ENCODE data around the gene CLCA1. TPM values are rescaled to one million over a fixed set of nuclear protein-coding genes. Genes with fewer than 3 reads are reported as not detected.

The CLCA1 gene
- total and polyA plus RNA-seq, 2 experiments from 2014 or later, result 2.0 to 42.9 TPM

GRCh38 chr1:86541859-86542258 lies 73.1 kb downstream of the CLCA1 start:
- no peak overlapping the region for H3K27ac ChIP-seq
- 98% methylated on average over 2 of the region's 2 CpGs for WGBS (ENCODE audit: low lambda C conversion rate, missing lambda C conversion rate)

GRCh38 chr1:86542631-86543030 lies 73.9 kb downstream of the CLCA1 start:
- no peak overlapping the region for H3K27ac ChIP-seq
- no peak for DNase-seq (ENCODE audit: low spot score)
- no peaks in the 10 kb centered on the region for H4K20me1 ChIP-seq (ENCODE audit: insufficient read depth, poor library complexity, severe bottlenecking)
- no peaks in the 10 kb centered on the region for H3K36me3 ChIP-seq (replicated peaks; ENCODE audit: insufficient read depth, low read depth)
- H3K9me2 ChIP-seq (replicated peaks; ENCODE audit: insufficient read depth), result no peaks in the 10 kb centered on the region
- H3K4me1 ChIP-seq (ENCODE audit: insufficient read depth), result no peaks in the 10 kb centered on the region
- H3K9me3 ChIP-seq (ENCODE audit: low read depth), result no peaks in the 10 kb centered on the region
- no peak overlapping the region for H3K4me2 ChIP-seq
- H2AFZ ChIP-seq, result no peak overlapping the region
- TF ChIP-seq, protein P1, sequence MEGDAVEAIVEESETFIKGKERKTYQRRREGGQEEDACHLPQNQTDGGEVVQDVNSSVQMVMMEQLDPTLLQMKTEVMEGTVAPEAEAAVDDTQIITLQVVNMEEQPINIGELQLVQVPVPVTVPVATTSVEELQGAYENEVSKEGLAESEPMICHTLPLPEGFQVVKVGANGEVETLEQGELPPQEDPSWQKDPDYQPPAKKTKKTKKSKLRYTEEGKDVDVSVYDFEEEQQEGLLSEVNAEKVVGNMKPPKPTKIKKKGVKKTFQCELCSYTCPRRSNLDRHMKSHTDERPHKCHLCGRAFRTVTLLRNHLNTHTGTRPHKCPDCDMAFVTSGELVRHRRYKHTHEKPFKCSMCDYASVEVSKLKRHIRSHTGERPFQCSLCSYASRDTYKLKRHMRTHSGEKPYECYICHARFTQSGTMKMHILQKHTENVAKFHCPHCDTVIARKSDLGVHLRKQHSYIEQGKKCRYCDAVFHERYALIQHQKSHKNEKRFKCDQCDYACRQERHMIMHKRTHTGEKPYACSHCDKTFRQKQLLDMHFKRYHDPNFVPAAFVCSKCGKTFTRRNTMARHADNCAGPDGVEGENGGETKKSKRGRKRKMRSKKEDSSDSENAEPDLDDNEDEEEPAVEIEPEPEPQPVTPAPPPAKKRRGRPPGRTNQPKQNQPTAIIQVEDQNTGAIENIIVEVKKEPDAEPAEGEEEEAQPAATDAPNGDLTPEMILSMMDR (IDR thresholded peaks at IDR 0.05; ENCODE audit: poor library complexity), result no peak
- TF ChIP-seq EZH2 (IDR thresholded peaks at IDR 0.05; ENCODE audit: borderline replicate concordance), result no peak
- no peak for TF ChIP-seq EZH2phosphoT487 (IDR thresholded peaks at IDR 0.05; ENCODE audit: low read depth, severe bottlenecking, unreplicated experiment)
- H3K4me3 ChIP-seq, result no peak overlapping the region
- H3K27me3 ChIP-seq, result no peaks in the 10 kb centered on the region
- H3K79me2 ChIP-seq, result no peaks in the 10 kb centered on the region

More at GRCh38 chr1:86541859-86542258, 73.1 kb downstream of the CLCA1 start:
- no peaks in the 10 kb centered on the region for H4K20me1 ChIP-seq (ENCODE audit: insufficient read depth, poor library complexity, severe bottlenecking)
- H3K79me2 ChIP-seq, result no peaks in the 10 kb centered on the region
- H3K4me2 ChIP-seq, result no peak overlapping the region
- H3K9me2 ChIP-seq (replicated peaks; ENCODE audit: insufficient read depth), result no peaks in the 10 kb centered on the region
- H3K4me3 ChIP-seq, result no peak overlapping the region
- no peaks in the 10 kb centered on the region for H3K4me1 ChIP-seq (ENCODE audit: insufficient read depth)
- no peaks in the 10 kb centered on the region for H3K27me3 ChIP-seq
- TF ChIP-seq EZH2phosphoT487 (IDR thresholded peaks at IDR 0.05; ENCODE audit: low read depth, severe bottlenecking, unreplicated experiment), result no peak
- TF ChIP-seq EZH2 (IDR thresholded peaks at IDR 0.05; ENCODE audit: borderline replicate concordance), result no peak
- TF ChIP-seq, protein P1 (IDR thresholded peaks at IDR 0.05; ENCODE audit: poor library complexity), result no peak
- no peaks in the 10 kb centered on the region for H3K9me3 ChIP-seq (ENCODE audit: low read depth)
- DNase-seq (ENCODE audit: low spot score), result no peak
- H3K36me3 ChIP-seq (replicated peaks; ENCODE audit: insufficient read depth, low read depth), result no peaks in the 10 kb centered on the region
- no peak overlapping the region for H2AFZ ChIP-seq

- Histone ChIP-seq H3K9me3 (ENCODE audit: low read depth) (no peaks in the 10 kb centered on the region), H3K4me1 (ENCODE audit: insufficient read depth) (no peaks in the 10 kb centered on the region), H2AFZ (no peak within 1 kb of the TSS), H3K9me2 (replicated peaks; ENCODE audit: insufficient read depth) (no peaks in the 10 kb centered on the region), H3K27ac (no peak within 1 kb of the TSS), H3K4me3 (no peak within 1 kb of the TSS), H3K36me3 (replicated peaks; ENCODE audit: insufficient read depth, low read depth) (no peaks in the 10 kb centered on the region), H3K27me3 (no peaks in the 10 kb centered on the region), H3K79me2 (no peaks in the 10 kb centered on the region), H4K20me1 (ENCODE audit: insufficient read depth, poor library complexity, severe bottlenecking) (no peaks in the 10 kb centered on the region), H3K4me2 (no peak within 1 kb of the TSS)
- no peak for DNase-seq (ENCODE audit: low spot score)
- 72% methylated on average over 2 of the region's 2 CpGs for WGBS (ENCODE audit: low lambda C conversion rate, missing lambda C conversion rate)
- TF ChIP-seq, protein P1 (IDR thresholded peaks at IDR 0.05; ENCODE audit: poor library complexity), result no peak
- TF ChIP-seq EZH2 (IDR thresholded peaks at IDR 0.05; ENCODE audit: borderline replicate concordance), result no peak
- TF ChIP-seq EZH2phosphoT487 (IDR thresholded peaks at IDR 0.05; ENCODE audit: low read depth, severe bottlenecking, unreplicated experiment), result no peak
Measured at GRCh38 chr1:86546787-86547221, 78.1 kb downstream of the CLCA1 start, which contains the start of gene CLCA4. Gene CLCA4 (plus strand): TSS chr1:86547078. CDS start chr1:86547120, 42 bp downstream.

DNA sequence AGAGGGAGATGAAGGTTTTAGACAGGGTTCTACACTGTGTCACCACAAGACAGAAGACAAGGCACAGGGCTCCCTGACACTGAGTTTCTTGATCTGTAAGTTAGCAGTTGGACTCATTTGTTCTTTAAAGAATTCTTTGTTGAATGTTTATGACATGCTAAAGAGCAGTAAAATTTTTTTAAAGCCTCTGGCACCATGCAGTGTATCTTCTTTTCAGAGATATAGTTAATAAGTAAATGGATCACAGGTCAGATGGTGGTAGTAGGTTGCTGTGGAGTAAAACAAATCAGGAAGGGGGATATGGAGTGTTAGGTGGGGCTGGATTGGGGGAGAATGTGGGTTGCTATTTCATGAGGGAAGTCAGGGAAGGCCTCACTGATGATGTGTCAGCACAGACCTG lies 80.1 kb downstream of the CLCA1 start:
- Histone ChIP-seq H3K27me3 (no peaks in the 10 kb centered on the region), H3K9me3 (ENCODE audit: low read depth) (no peaks in the 10 kb centered on the region), H2AFZ (no peak overlapping the region), H3K36me3 (replicated peaks; ENCODE audit: insufficient read depth, low read depth) (no peaks in the 10 kb centered on the region), H3K79me2 (no peaks in the 10 kb centered on the region), H3K9me2 (replicated peaks; ENCODE audit: insufficient read depth) (no peaks in the 10 kb centered on the region), H3K27ac (peak overlapping the region; percentile 19), H3K4me1 (ENCODE audit: insufficient read depth) (no peaks in the 10 kb centered on the region), H3K4me2 (no peak overlapping the region), H4K20me1 (ENCODE audit: insufficient read depth, poor library complexity, severe bottlenecking) (no peaks in the 10 kb centered on the region), H3K4me3 (no peak overlapping the region)
- TF ChIP-seq, protein P1 (IDR thresholded peaks at IDR 0.05; ENCODE audit: poor library complexity), result no peak
- TF ChIP-seq EZH2phosphoT487 (IDR thresholded peaks at IDR 0.05; ENCODE audit: low read depth, severe bottlenecking, unreplicated experiment) (no peak), EZH2 (IDR thresholded peaks at IDR 0.05; ENCODE audit: borderline replicate concordance) (no peak)
- DNase-seq (ENCODE audit: low spot score), result no peak
